NCI-H1930 (cell line): ENCODE results near the gene KCTD5.

Experiments used
- DNase-seq, 2 experiments: peaks; one replicate each; lab custom pipeline; 2025; lab: John Stamatoyannopoulos, UW

KCTD5 gene

GRCh38 chr16:2697401-2697948 is 15.2 kb downstream of the KCTD5 start:
- DNase-seq = no peak

- no peak for DNase-seq
Measured at GRCh38 chr16:2698103-2698870, 16.0 kb downstream of the KCTD5 start.

GRCh38 chr16:2698965-2699750 is 16.8 kb downstream of the KCTD5 start:
- no peak for DNase-seq

- no peak for DNase-seq
Measured at GRCh38 chr16:2699791-2700600, 17.7 kb downstream of the KCTD5 start.

- DNase-seq = no peak
Measured at GRCh38 chr16:2700786-2701185, 18.5 kb downstream of the KCTD5 start.

GRCh38 chr16:2701272-2701671 is 18.9 kb downstream of the KCTD5 start:
- no peak for DNase-seq

- no peak for DNase-seq
Measured at GRCh38 chr16:2701713-2702437, 19.6 kb downstream of the KCTD5 start.

GRCh38 chr16:2702438-2702825 is 20.1 kb downstream of the KCTD5 start:
- DNase-seq = no peak

- no peak for DNase-seq
Measured at GRCh38 chr16:2702871-2703745, 20.8 kb downstream of the KCTD5 start.

GRCh38 chr16:2704166-2704982 is 22.1 kb downstream of the KCTD5 start:
- no peak for DNase-seq

- DNase-seq = no peak
Measured at GRCh38 chr16:2704983-2705275, 22.6 kb downstream of the KCTD5 start.

GRCh38 chr16:2705351-2705750 is 23.0 kb downstream of the KCTD5 start:
- DNase-seq = no peak

- DNase-seq = no peak
Measured at GRCh38 chr16:2706085-2706484, 23.8 kb downstream of the KCTD5 start.

- DNase-seq = no peak
Measured at GRCh38 chr16:2706611-2707311, 24.4 kb downstream of the KCTD5 start.

GRCh38 chr16:2707368-2708289 is 25.3 kb downstream of the KCTD5 start:
- no peak for DNase-seq

- DNase-seq = no peak
Measured at GRCh38 chr16:2708290-2708639, 25.9 kb downstream of the KCTD5 start.

- no peak for DNase-seq
Measured at GRCh38 chr16:2708955-2709587, 26.7 kb downstream of the KCTD5 start.

- DNase-seq = no peak
Measured at GRCh38 chr16:2709588-2709984, 27.3 kb downstream of the KCTD5 start.
